Activated T-cell treated with anti-CD3 and anti-CD28 coated beads, Interleukin-2, amount 50 U/mL, for 4 hours (primary cell): ENCODE data around the gene UBE2A. TPM values are rescaled to one million over a fixed set of nuclear protein-coding genes. Genes with fewer than 3 reads are reported as not detected.

Experiments
- ATAC-seq, 2 donors: fragments of 200-7000 bp; cut with Tn5 transposase; one replicate each; pipeline ENCODE4 v1.10.0; 2021
- DNase-seq: peaks from one replicate; pipeline ENCODE4 v3.0.0-alpha.2; 2020
- H3K27me3 Mint-ChIP-seq: one replicate; pipeline ENCODE4 v1.8.0; 2021; ENCODE audit warnings: low read depth, mixed read lengths
- H3K36me3 Mint-ChIP-seq: one replicate; pipeline ENCODE4 v1.8.0; 2022; ENCODE audit warnings: mixed read lengths; ENCODE audit not compliant: insufficient read depth
- H3K4me1 Mint-ChIP-seq: one replicate; pipeline ENCODE4 v1.8.0; 2021; ENCODE audit warnings: low read depth, mixed read lengths
- H3K4me3 Mint-ChIP-seq: one replicate; pipeline ENCODE4 v1.8.0; 2021; ENCODE audit warnings: mild to moderate bottlenecking, moderate library complexity, mixed read lengths
- H3K9me3 Mint-ChIP-seq: one replicate; pipeline ENCODE4 v1.8.0; 2021; ENCODE audit warnings: mixed read lengths
- total RNA-seq, 3 donors: library from RNA; stranded (reverse); gene quantifications; one replicate each; pipeline ENCODE4 v1.2.1, GENCODE V29; 2021

Gene UBE2A
- total RNA-seq: 10 to 100 TPM; 61.4 to 65.3 (median 64.3) TPM

DNA sequence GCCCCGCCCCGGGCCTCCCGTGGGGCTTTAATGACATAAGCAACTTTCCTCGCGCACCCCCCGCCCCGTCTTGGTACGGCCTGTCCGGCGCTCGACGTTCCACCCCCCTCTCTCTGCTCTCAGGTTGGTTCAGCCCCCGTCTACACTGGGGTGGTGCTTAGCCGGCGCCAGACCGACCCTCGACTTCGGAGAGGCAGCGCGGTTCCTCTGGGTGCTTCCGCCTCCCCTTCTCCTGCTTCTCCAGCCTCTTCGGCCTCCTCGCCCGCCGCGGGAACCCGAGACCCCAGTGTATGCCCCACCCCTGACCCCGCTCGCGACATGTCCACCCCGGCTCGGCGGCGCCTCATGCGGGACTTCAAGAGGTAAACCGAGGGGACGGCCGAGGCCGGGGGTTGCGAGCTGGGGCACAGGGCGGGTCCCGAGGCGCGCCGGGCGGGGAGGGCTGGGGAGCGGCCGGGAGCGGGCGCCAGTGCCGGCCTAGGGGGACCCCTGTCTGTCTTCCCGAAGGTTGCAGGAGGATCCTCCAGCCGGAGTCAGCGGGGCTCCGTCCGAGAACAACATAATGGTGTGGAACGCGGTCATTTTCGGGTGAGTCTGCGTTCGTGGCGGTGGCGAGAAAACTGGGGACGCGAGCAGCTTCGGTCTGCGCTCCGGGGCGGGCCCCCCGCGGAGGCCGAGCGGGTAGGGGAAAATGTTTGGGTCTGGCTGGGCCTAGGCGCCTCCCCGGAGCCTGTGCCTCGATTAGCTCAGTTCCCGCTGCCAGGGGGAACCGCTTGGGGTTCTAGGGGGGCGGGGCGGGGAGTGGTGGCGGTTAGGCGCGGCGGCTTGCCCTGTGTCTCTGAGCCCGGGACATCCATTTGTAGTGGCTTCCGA, at the start of gene UBE2A:
UBE2A (plus strand) TSS at position 170 of the 873 bp plus-strand sequence; CDS start at position 319, 149 bp downstream.
- DNase-seq (peak; percentile 84), ATAC-seq (peak; percentile 94 to 95)
- no peaks in the 10 kb centered on the region for H3K27me3 Mint-ChIP-seq
- peaks cover 21% of the 10 kb centered on the region for H3K4me1 Mint-ChIP-seq
- H3K9me3 Mint-ChIP-seq: no peaks in the 10 kb centered on the region
- H3K36me3 Mint-ChIP-seq: peaks cover 2% of the 10 kb centered on the region
- H3K4me3 Mint-ChIP-seq: peak within 1 kb of the TSS; percentile 90

DNA sequence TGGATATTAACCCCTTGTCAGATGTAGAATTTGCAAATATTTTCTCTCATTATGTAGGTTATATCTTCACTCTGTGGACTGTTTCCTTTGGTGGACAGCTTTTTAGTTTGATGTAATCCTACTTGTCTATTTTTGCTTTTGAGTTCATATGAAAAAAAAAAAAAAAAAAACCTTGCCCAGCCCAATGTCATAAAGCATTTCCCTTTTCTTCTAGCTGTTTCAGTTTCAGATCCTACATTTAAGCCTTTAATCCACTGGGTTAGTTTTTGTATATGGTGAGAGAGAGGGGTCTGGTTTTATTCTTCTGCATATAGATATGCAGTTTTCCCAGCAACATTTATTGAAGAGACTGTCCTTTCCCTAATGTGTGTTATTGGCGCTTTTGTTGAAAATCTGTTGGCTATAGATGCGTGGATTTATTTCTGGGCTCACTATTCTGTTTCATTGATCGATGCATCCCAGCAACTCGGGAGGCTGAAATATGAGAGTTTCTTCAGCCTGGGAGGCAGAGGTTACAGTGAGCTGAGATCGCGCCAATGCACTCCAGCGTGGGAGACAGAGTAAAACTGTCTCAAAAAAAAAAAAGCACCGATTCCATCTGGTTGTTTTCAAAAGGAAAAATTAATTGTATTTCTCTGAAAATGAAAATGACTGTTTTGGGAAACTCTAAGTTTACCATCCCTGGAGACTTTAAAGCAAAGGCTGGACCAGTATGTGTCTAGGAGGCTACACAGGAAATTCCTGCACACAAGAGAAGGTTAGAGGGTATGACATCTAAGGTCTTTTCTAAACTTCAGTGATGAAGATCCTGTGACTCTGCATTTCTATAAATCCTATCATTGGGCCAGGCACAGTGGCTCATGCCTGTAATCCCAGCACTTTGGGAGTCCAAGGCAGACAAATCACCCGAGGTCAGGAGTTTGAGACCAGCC, 44.8 kb upstream of the UBE2A start:
- no peaks in the 10 kb centered on the region for H3K27me3 Mint-ChIP-seq
- no peaks in the 10 kb centered on the region for H3K9me3 Mint-ChIP-seq
- no peak overlapping the region for H3K4me3 Mint-ChIP-seq
- ATAC-seq: no peak
- peaks cover 6% of the 10 kb centered on the region for H3K36me3 Mint-ChIP-seq
- H3K4me1 Mint-ChIP-seq: no peaks in the 10 kb centered on the region
- no peak for DNase-seq

DNA sequence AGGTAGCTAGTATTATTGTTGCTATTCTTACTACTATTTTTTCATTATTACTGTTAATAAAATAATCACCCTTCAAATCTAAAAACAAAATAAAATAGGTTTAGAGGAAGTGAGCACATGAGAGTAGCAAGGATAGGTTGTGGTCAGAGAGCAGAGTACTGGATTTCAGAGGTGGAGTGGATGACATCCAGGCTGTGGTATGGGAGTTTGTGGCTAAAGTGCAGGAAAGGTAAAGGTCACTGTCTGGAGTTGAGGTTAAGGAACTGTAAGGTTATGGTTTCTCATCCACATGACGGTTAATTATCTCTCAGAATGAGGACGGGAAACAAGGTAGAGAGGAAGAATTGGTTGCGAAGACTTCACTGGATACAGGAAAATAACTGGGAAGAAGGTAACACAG, 36.9 kb upstream of the UBE2A start:
- Mint-ChIP-seq H3K9me3 (no peaks in the 10 kb centered on the region), H3K4me1 (no peaks in the 10 kb centered on the region), H3K4me3 (no peak overlapping the region), H3K36me3 (peaks cover 6% of the 10 kb centered on the region), H3K27me3 (no peaks in the 10 kb centered on the region)
- DNase-seq: no peak
- ATAC-seq: no peak

DNA sequence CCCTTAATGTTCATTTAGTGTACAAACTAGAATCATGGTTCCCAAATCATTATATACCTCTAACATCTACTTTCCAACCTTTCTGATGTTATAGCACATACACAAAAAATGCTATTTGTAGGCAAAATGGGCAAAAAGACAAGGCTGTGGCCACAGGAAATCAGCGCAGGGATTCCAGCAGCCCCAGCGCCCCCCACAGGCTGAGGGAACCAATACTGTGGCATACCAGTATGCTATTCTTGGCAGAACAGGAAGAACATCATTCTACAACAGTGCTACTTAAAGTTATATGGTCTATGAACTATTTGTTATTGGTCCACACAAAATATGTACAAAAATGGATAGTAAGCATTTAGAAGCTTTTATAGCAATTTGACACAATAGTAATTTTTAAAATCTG, 34.5 kb upstream of the UBE2A start:
- no peak overlapping the region for H3K4me3 Mint-ChIP-seq

DNA sequence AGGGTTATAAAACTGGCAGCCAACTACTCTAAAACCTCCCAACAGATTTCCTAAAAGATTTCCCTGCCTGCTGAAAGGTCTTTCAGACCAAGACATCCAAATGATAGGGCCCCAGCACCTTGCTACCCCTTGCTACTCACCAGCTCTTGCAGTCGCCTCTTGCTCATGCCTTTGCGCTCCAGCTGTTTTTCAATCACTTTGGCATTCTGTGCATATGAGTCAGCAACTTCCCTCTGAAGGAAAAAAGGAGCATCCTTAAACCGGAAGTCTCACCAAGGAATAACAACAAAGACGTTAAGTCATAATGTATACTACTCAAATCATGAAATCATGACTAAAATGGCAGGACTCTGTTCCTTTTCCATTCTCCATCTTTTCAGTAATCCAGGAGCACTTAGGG, 33.2 kb upstream of the UBE2A start:
- no peak overlapping the region for H3K4me3 Mint-ChIP-seq
- ATAC-seq (no peak), DNase-seq (no peak)
- H3K27me3 Mint-ChIP-seq: no peaks in the 10 kb centered on the region
- H3K36me3 Mint-ChIP-seq: peaks cover 6% of the 10 kb centered on the region
- no peaks in the 10 kb centered on the region for H3K4me1 Mint-ChIP-seq
- H3K9me3 Mint-ChIP-seq: no peaks in the 10 kb centered on the region

More for the DNA sequence above, 34.5 kb upstream of the UBE2A start:
- H3K36me3 Mint-ChIP-seq: peaks cover 6% of the 10 kb centered on the region
- H3K27me3 Mint-ChIP-seq: no peaks in the 10 kb centered on the region
- no peaks in the 10 kb centered on the region for H3K9me3 Mint-ChIP-seq
- no peaks in the 10 kb centered on the region for H3K4me1 Mint-ChIP-seq
- ATAC-seq (no peak), DNase-seq (no peak)

DNA sequence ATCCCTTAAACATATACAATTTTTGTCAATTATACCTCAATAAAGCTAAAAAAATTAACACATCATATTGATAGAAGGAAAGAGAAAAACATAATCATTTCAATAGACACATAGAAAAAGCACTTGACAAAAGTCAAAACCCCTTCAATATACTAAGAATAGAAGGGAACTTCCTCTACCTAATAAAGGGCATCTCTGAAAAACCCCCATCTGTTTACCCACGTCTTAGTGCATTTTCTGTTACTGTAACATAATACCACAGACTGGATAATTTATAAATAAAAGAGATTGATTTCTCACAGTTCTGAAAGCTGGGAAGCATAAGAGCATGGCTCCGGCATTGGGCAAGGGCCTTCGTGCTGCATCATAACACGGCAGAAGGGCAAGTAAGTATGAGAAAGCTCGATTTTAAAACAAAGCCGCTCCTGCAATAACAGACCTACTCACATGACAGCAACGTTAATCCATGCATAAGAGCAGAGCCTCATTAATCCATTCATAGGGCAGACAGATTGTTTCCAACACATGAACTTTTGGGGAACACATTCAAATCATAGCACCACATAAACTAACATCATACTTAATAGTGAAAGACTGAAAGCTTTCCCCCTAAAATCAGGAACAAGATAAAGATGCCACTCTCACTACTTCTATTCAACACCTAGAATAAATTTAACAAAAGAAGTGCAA, 24.9 kb upstream of the UBE2A start:
- peaks cover 4% of the 10 kb centered on the region for H3K4me1 Mint-ChIP-seq
- no peak for ATAC-seq
- H3K27me3 Mint-ChIP-seq: no peaks in the 10 kb centered on the region
- no peak for DNase-seq
- no peaks in the 10 kb centered on the region for H3K9me3 Mint-ChIP-seq
- no peaks in the 10 kb centered on the region for H3K36me3 Mint-ChIP-seq
- no peak overlapping the region for H3K4me3 Mint-ChIP-seq

DNA sequence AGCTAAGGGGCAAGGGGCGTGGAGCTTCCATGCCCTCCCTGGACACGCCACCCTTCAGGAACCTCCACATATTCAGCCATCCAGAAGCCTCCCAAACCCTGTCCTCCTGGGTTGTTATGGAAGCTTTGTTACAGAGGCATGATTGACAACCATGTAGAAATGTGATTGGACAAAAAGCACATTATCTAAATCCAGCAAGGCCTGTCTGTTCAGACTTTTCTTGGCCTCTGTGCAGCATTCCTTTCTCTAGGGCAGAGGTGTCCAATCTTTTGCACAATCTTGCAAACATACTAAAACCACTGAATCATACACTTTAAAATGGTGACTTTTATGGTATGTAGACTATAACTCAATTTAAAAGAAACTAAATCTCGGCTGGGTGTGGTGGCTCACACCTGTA, 21.9 kb upstream of the UBE2A start:
- Mint-ChIP-seq H3K27me3 (no peaks in the 10 kb centered on the region), H3K4me1 (peaks cover 4% of the 10 kb centered on the region), H3K36me3 (peaks cover 3% of the 10 kb centered on the region), H3K4me3 (no peak overlapping the region), H3K9me3 (no peaks in the 10 kb centered on the region)
- ATAC-seq (no peak), DNase-seq (no peak)

DNA sequence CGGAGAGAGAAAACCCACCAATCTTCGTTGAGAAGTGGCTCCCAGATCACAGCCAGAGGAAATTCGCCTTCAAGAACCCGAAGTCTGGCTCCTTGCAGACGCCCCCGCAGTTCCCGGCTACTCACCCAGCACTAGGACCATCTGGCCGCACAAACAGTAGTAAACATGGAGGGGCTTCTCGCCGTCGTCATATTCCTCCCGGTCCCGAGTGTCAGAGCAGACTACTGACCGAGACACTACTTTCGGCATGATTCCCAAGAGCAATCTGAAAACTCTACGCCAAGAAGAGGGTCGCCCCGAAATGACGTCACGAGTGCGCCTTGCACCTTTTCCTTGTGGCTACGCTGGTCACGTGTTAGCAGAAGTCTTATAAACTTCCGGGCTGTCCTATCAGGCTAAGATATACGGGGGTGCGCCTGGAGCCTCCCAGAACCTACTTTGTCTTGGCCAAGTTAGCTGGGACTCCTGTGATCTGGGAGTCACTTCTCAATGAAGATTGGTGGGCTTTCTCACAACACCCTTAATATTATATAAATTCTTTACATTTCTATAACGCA, 9.2 kb upstream of the UBE2A start, which contains the start of gene STEEP1:
STEEP1 (minus strand) TSS at position 303 of the 557 bp plus-strand sequence; CDS start at position 249, 54 bp downstream.
- Mint-ChIP-seq H3K4me3 (peak within 1 kb of the TSS; percentile 95), H3K27me3 (no peaks in the 10 kb centered on the region), H3K4me1 (peaks cover 13% of the 10 kb centered on the region), H3K36me3 (peaks cover under 1% of the 10 kb centered on the region), H3K9me3 (no peaks in the 10 kb centered on the region)
- DNase-seq (peak; percentile 81), ATAC-seq (peak; percentile 93 to 95)

DNA sequence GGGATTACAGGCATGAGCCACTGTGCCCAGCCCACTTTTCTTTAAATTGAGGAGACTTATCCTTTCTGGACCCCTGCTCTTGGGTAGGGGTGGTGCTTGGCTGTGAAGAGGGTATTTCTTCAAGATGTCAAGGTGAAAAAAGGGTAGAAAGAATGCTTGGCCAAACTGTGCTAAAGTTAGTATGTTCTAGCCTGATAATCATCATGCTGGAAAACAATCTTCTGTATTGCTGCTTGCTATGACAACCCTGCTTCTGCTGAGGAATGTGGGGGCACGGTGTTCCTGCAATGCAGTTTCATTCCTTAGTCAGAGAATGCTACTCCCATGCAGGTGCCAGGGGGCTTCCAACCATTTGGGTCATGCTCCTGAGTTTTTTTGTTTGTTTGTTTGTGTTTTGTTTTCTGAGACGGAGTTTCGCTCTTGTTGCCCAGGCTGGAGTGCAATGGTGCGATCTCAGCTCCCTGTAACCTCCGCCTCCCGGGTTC, 4.0 kb upstream of the UBE2A start:
- H3K36me3 Mint-ChIP-seq: no peaks in the 10 kb centered on the region
- H3K4me1 Mint-ChIP-seq: peaks cover 8% of the 10 kb centered on the region
- no peak for DNase-seq
- no peaks in the 10 kb centered on the region for H3K27me3 Mint-ChIP-seq
- no peak for ATAC-seq
- H3K4me3 Mint-ChIP-seq: no peak overlapping the region
- no peaks in the 10 kb centered on the region for H3K9me3 Mint-ChIP-seq

DNA sequence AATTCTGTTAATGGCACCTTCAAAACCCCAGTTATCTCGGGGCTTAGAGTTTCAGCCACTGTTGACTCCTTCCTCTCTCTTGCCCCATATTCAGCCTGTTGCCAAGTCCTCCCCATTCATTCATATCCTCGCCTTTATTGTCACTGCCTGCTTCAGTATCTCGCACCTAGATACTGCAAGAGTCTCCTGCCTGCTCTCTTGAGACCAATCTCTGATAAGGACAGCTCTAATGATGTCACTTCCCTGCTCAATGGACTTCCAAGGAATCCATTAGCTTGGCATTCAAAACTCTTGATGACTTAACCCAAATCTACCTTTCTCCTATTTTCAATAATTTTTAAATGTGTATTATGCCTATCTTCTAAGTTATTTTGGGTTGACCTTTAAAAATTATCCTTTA, 1.1 kb upstream of the UBE2A start:
- no peaks in the 10 kb centered on the region for H3K9me3 Mint-ChIP-seq
- DNase-seq (no peak), ATAC-seq (no peak)
- peaks cover 2% of the 10 kb centered on the region for H3K36me3 Mint-ChIP-seq
- peak overlapping the region; percentile 90 for H3K4me3 Mint-ChIP-seq
- peaks cover 17% of the 10 kb centered on the region for H3K4me1 Mint-ChIP-seq
- H3K27me3 Mint-ChIP-seq: no peaks in the 10 kb centered on the region

DNA sequence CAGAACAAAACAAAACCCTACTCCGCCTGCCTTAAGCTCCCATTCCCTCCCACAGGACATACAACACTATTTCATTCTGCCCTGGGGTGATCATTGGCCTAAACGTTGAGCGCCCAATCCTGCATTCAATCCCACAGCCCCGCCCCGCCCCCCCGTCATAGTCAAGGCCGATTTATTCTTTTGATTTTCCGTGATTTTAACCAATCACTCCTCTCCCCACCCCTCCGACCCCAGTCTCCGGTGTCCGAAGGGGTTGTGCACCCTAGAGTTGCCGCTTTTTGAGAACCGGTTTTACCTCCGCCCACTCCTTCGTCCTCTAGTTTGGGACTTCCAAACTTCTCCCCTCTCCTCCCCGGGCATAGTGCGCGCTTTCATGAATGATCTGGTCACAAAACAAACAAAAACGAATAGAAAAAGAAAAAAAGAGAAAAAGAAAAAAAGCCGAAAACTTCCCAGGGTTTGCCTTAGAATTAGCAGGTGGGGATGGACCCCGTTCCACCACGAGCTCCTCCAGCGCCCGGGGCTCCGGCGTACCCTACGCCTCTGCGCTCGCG, 446 bp upstream of the UBE2A start:
- no peaks in the 10 kb centered on the region for H3K9me3 Mint-ChIP-seq
- peak overlapping the region; percentile 90 for H3K4me3 Mint-ChIP-seq
- no peak for DNase-seq
- ATAC-seq: peak in 1 of 2 donors; percentile 4
- no peaks in the 10 kb centered on the region for H3K27me3 Mint-ChIP-seq
- peaks cover 21% of the 10 kb centered on the region for H3K4me1 Mint-ChIP-seq
- H3K36me3 Mint-ChIP-seq: peaks cover 2% of the 10 kb centered on the region

DNA sequence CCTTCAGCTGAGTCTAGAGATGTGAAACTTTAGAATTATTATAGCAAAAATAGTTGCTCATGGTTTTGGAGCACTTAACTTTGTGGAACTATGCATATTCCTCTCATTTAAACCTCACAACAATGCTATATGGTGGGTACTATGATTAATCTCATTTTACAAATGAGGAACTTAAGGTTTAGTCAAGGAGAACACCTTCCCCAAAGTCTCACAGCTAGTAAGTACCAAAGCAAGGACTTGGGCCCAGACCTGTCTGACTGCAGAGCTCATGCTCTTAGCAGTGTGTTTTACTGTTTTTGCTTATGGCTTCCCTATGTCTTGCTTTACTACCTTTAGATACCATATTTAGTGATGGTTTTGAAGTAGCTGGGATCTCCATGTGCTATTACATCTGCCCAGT, 5.1 kb downstream of the UBE2A start:
- Mint-ChIP-seq H3K9me3 (no peaks in the 10 kb centered on the region), H3K36me3 (peaks cover 4% of the 10 kb centered on the region), H3K4me3 (no peak overlapping the region), H3K4me1 (peaks cover 28% of the 10 kb centered on the region), H3K27me3 (no peaks in the 10 kb centered on the region)
- DNase-seq (no peak), ATAC-seq (no peak)

DNA sequence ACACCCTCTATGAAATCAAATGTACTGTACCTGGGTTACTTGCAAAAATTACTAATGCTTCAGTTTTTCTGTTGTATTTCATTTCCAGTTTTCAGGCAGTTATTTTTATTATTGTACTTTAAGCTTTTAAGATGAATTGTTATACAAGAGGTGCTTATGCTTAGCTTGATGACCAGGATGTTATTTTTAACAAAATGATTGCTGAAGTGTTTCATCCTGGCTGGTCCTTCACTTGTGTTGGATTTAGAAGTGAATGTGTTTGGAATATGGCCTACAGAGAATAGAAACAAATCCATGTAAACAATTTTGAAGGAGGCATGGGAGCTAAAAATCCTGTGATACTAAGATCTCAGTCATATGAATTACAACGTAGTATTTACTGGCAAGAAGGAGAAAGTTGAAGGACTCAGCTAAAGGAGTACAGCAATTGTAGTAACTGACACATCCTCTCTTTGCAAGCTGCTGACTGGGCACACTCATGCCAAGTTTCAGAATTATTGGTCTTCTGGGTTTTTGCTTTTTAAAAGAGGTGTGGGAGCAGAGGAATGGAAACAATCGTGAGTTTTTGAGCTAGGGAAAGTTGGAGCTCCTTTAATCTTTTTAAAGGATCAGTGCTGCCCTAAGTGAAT, 9.2 kb downstream of the UBE2A start:
- no peaks in the 10 kb centered on the region for H3K9me3 Mint-ChIP-seq
- peaks cover 2% of the 10 kb centered on the region for H3K36me3 Mint-ChIP-seq
- ATAC-seq (peak in 1 of 2 donors; percentile 18), DNase-seq (no peak)
- H3K4me3 Mint-ChIP-seq: no peak overlapping the region
- peaks cover 17% of the 10 kb centered on the region for H3K4me1 Mint-ChIP-seq
- H3K27me3 Mint-ChIP-seq: no peaks in the 10 kb centered on the region
